Measurements from ENCODE around the gene PPP6R2.

DNA sequence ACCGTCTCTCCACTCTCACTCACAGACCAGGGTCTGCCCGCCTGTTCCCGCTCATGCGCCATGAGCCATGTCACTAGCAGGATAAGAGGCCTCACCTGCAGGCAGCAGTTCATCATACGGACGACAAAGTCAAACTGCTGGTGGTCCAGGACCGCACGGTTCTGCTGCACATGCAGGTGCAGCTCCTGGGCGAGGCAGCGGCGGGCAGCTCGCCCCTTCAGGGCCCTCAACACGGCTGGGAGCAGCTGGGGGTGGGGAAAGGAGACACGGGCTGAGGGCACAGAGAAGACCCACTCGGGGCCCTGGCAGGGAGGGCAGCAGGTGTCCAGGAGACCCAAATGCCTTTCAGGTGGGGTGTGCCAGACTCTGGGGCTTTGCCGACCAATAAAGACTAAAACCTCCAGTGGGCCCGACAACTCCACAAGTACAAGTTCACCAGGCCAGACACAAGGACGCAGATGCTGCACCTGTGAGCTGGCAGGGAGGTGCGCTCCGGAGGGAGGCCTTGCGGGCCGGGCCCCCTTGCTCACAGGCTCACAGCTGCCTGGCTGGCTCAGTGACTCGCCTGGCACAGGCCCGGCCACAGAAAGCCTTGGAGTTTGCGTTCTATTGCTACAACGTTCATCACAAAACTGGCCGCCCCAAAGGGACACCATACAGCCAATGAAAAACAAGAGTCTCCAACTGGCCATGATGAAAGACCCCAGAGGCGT, 120.2 kb downstream of the PPP6R2 start:
- TF ChIP-seq, protein P1, sequence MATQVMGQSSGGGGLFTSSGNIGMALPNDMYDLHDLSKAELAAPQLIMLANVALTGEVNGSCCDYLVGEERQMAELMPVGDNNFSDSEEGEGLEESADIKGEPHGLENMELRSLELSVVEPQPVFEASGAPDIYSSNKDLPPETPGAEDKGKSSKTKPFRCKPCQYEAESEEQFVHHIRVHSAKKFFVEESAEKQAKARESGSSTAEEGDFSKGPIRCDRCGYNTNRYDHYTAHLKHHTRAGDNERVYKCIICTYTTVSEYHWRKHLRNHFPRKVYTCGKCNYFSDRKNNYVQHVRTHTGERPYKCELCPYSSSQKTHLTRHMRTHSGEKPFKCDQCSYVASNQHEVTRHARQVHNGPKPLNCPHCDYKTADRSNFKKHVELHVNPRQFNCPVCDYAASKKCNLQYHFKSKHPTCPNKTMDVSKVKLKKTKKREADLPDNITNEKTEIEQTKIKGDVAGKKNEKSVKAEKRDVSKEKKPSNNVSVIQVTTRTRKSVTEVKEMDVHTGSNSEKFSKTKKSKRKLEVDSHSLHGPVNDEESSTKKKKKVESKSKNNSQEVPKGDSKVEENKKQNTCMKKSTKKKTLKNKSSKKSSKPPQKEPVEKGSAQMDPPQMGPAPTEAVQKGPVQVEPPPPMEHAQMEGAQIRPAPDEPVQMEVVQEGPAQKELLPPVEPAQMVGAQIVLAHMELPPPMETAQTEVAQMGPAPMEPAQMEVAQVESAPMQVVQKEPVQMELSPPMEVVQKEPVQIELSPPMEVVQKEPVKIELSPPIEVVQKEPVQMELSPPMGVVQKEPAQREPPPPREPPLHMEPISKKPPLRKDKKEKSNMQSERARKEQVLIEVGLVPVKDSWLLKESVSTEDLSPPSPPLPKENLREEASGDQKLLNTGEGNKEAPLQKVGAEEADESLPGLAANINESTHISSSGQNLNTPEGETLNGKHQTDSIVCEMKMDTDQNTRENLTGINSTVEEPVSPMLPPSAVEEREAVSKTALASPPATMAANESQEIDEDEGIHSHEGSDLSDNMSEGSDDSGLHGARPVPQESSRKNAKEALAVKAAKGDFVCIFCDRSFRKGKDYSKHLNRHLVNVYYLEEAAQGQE (IDR thresholded peaks at IDR 0.05; ENCODE audit: low read depth) = no peak
- no peak for TF ChIP-seq RAD21 (IDR thresholded peaks at IDR 0.05; ENCODE audit: low read depth)
- no peak for TF ChIP-seq FOXM1 (IDR thresholded peaks at IDR 0.05; ENCODE audit: borderline replicate concordance, low read depth)
- no peak for TF ChIP-seq TAF1 (IDR thresholded peaks at IDR 0.05; ENCODE audit: low read depth)
- no peak for TF ChIP-seq EP300 (IDR thresholded peaks at IDR 0.05; ENCODE audit: borderline replicate concordance)
